ENCODE measurements around the gene PPP1R3G.

The PPP1R3G gene

DNA sequence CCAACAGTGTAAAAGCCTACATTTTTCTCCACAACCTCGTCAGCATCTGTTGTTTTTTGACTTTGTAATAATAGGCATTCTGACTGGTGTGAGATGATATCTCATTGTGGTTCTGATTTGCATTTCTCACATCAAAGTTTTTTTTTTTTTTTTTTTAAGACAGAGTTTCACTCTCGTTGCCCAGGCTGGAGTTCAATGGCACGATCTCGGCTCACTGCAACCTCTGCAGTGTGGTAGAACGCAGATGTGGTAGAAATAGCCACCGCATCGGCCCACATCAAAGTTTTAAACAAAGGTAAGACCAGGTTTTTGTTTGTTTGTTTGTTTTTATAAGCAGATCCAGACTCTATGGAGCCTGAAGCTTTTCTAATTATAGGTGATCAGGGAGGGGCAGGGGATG lies 12.7 kb upstream of the PPP1R3G start:
- no peak for DNase-seq

DNA sequence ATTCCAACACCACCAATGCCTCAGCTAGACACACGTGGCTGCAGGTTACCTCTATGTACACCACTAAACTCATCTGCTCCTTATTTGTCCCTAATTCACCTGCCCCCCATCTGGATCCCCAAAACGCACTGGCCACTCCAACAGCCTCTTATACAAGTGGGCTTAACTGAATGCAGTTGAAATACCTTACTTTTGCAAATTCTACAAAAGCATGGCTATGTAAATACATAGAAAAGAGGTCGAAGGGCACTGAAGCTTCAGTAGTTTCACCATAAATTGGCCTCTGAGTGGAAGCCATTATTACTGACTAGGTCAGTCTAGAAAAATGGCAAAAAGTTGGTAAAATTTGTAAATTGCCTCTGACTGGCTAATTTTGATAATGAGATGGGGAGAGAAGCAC lies 11.1 kb upstream of the PPP1R3G start:
- no peak for DNase-seq

DNA sequence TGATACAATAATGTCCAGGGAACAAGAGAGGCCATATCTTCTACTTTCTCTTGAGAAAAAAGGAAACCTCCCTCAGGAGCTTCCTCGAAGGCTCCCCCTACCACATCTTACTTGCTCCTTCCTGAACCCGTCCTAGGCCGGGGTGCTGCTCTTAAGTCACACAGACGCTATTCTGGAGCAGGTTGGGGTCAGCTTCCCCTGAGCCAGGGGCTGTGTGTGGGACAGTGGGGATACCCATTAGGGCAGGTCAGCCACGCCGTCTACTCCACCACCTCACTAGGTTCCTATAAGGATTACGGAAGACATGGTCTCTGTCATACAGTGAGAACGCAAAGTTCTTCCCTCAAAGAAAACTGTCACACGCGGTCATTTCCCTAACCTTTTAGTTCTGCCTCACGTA lies 8.2 kb upstream of the PPP1R3G start:
- no peak for DNase-seq

DNA sequence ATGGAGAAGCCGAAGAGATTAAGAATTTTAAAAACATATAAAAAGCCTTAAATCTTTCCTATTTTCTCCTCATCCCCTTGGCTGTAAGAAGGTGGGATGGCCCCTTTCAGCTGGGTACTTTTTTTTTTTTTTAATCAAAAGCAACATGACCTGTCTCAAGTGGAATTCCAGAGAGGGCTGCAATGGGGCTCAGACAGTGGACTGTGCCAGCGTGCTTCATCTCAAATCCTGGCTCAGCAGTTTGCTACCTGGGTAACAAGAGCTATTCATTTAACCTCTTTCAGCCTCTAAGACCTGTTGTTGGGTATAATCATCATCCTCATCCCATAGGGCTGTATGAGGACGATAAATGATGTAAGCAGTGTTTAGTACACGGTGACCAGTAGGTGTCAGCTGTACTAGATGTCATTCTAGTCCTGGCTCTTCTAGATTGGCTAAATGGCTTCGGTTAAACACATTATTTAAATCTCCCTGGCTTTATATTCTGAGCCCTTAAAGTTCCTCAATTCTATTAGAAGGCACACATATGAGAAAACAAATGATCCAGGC lies 6.9 kb upstream of the PPP1R3G start:
- DNase-seq: no peak

DNA sequence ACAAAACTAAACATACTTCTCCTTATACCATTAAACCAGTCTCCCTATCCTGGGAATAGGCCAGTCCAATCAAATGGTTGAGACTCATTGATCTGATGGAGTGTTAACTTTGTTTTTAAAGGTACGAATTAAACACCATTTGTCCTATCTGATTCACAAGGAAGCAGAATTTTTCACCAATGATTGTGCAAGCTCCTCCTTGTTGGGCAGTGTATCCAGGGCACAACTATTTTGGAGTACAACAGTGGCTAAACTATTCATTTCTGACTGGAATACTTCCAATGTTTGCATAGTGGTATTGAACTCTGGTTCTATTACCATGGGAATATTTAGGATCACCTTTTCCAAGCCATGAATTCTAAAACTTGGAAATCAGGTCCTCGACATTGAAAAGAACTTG lies 5.4 kb upstream of the PPP1R3G start:
- DNase-seq: no peak

DNA sequence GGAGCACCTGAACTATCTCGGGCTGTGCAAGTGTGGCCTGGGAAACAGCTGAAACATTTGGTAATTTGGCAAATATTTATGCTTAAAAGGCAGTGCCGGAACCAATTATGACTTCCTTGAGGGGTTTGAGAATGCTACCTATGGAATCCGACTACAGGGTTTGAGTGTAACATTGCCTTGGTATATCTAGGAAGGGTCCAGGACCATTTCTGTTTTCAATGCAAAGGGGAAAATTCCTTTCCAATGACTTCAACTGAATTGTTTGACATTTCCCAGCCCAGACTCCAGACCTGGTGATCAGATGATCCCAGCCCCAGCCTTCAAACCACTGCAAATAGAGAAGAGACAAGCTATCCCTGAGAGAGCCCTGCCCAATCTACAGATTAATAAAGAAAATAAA lies 4.6 kb upstream of the PPP1R3G start:
- DNase-seq: no peak

DNA sequence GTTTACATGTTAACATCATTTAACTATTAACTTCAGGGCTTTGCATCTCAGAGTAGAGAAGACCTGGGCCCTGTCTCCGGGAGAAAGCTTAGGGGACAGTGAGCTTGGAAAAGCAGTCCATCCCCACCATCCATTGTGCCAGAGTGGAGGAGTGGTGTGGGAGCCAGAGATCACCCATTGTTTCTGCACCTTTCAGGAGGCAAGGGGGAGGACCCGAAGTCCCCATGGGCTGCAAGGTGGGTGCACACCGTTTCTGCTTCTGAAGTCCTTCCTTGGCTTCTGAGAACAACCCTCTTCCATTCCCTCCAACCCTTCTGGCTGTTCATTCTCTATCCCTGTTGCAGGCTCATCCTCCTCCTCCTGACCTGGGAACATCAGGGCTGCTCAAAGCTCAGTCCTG lies 4.0 kb upstream of the PPP1R3G start:
- no peak for DNase-seq

DNA sequence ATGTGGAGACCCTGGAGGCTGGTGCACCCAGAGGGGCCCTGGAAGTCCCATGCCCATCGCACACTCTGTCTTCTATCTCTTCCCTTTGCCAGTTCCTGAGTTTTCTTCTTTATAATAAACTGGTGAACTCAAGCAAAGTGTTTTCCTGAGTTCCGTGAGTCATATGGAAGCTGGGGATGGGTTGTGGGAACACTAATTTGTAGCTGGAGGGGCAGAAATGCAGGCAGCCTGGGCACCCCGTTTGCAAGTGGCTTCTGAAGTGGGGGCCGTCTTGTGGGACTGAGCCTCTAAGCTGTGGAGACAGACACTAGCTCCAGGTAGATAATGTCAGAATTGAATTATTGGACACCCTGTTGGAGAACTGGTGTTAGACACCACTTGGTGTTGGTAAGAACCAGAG lies 3.2 kb upstream of the PPP1R3G start:
- DNase-seq: no peak

DNA sequence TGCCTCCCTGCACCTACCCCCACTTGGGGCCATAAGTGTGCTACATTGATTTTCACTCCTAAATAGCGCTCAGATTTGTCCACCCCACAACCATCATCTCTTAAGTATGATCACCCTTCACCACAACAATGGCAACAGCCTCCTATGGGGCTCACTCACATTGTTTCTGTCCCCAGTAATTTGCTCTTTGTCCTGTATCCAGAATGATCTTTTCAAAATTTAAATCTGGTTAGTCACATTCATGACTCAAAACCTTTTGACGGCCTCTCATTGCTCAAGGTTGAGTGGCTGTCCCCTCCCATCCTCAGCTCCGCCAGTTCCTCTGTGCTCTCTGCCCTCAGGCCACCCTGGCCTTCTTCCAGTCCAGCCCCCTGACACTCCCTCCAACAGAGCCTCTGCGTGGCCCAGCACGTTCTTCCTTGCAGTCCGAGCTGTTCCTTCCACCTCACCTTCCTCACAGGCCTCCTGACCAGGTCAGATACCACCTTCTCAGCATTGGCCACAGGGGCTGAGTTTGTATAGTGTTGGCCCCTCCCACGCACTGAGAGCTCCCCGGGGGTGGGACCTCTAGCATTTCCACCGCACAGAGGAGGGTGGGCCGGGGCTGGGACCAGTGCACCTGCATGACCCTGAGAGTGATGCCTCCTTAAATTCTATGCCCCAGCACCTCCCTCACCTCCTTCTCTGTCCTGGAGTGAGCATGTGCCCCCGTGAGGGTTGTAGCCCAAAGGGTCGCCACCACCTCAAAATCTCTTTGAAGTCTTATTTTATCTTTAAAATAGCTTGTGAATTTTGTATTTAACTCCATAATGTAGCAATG lies 2.4 kb upstream of the PPP1R3G start:
- no peak for DNase-seq

DNA sequence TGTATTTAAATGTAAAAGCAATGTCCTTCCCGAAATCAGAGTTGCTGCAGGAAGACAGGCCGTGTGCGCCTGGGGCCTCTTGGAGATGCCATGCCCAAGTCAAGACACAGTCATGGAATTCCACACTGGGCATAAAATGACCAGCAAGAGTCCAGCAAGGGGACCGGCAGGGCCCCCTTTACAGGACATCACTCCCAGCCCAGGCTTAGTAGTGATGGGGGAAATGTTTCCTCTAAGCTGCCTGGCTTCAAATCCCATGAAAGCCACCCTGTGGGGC lies 1.9 kb upstream of the PPP1R3G start:
- no peak for DNase-seq

DNA sequence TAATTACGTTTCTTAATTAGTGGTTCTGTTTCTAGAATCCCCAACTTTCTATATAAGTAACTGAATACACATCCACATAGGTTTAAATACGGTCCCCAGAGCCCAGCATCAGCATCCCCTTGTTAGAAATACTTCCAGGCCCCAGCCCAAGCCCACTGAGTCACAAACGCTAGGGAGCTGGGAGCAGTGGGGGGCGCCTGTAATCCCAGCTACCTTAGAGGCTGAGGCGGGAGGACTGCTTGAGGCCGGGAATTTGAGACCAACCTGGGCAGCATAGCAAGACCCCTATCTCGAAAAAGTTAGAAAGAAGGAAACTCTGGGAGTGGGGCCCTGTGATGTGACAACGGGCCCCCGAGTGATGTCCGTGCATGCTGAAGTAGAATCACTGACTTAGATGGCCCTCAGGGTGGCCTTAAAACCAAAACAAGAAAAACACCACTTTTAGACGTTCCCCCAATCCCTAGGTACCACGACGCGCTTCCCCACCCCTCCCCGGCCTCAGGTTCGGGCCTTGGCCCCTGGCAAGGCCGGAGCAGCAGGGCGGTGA lies 1.3 kb upstream of the PPP1R3G start:
- no peak for DNase-seq

DNA sequence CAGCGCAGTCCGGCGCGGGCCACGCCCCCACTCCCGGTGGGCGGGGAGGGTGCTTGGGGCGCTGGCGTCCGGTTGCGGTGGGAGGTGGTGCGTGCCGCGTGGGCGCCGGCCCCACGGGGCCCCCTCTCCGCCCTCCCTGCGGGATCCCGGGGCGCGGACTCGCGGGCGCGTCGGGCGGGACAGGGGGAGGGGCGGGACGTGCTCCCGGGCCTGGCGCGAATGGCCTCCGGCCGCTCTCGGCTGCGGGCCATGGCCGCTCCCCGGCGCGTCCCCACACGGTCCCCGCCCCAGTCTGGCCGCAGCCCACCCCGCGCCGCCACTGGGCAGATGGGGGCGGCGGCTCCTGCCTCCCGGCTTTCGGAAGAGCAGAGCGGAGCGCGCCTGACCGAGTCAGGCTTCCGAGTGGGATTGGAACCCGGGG lies 771 bp upstream of the PPP1R3G start:
- no peak for DNase-seq

DNA sequence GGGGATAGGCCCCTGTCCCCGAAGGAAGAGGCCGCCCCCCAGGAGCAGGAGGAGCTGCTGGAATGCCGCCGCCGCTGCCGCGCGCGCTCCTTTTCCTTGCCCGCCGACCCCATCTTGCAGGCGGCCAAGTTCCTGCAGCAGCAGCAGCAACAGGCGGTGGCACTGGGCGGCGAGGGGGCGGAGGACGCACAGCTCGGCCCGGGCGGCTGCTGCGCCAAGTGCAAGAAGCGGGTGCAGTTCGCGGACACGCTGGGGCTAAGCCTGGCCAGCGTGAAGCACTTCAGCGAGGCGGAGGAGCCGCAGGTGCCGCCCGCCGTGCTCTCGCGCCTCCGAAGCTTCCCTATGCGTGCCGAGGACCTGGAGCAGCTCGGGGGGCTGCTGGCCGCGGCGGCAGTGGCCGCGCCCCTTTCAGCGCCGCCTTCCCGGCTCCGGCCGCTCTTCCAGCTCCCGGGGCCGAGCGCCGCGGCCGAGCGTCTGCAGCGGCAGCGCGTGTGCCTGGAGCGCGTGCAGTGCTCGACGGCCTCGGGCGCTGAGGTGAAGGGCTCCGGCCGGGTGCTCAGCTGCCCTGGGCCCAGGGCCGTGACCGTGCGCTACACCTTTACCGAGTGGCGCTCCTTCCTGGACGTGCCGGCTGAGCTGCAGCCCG lies 630 bp downstream of the PPP1R3G start:
- peak; percentile 73 for DNase-seq

DNA sequence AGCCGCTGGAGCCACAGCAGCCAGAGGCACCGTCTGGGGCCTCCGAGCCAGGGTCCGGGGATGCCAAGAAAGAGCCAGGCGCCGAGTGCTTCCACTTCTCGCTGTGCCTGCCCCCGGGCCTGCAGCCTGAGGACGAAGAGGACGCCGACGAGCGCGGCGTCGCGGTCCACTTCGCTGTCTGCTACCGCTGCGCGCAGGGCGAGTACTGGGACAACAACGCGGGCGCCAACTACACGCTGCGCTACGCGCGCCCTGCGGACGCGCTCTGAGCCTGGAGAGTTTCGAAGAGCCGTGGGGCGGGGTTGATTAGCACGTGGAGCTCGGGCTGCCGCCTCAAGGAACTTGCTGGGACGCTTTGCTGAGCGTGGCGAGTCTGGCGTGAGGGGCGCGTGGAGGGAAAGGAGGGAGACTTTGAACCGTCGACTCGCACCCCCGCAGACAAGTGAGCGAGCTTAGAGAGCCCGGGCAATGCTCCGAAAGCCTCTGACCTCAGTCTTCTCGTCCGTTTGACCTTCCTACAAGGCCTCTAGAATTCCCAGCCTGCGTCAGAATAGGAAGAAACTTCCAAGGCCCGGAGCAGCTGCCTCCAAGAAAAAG lies 1.3 kb downstream of the PPP1R3G start:
- no peak for DNase-seq

DNA sequence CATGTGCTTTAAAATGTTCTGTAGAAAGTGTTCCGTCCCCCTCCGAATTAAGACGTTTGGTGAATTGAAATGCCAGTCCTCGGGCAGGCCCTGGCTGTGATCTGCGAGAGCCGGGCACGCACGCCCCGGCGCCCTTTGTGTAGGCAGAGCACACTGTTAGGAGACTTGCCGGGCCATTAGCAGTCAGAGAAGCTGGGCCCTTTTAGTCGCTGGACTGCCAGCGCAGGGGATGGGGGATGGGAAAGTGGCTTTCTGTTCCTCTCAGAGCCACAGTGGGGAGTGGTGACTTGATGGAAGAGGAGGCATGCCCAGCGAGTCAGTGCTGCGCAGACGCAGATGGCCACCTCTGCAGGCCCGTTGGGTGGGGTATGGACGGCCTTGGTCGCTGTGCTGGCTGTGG lies 2.2 kb downstream of the PPP1R3G start:
- DNase-seq: no peak

DNA sequence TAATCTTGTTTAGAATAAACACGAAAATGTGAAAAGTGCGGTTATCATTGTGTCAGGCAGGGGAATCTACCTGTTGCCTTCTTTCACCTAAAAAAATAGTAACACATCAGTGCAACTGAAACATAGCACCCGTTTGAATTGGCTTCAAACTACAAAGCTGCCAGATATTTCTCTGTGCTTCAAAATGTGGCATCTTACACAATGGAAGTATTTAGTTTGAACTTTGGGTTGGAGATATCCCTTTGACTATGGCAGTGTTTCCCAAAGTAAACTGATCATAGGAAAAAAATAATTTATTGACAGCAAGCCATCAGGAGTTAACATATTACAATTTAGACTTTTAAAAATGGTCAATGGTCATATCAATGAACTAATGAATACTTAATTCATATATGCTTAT lies 3.6 kb downstream of the PPP1R3G start:
- DNase-seq: no peak

DNA sequence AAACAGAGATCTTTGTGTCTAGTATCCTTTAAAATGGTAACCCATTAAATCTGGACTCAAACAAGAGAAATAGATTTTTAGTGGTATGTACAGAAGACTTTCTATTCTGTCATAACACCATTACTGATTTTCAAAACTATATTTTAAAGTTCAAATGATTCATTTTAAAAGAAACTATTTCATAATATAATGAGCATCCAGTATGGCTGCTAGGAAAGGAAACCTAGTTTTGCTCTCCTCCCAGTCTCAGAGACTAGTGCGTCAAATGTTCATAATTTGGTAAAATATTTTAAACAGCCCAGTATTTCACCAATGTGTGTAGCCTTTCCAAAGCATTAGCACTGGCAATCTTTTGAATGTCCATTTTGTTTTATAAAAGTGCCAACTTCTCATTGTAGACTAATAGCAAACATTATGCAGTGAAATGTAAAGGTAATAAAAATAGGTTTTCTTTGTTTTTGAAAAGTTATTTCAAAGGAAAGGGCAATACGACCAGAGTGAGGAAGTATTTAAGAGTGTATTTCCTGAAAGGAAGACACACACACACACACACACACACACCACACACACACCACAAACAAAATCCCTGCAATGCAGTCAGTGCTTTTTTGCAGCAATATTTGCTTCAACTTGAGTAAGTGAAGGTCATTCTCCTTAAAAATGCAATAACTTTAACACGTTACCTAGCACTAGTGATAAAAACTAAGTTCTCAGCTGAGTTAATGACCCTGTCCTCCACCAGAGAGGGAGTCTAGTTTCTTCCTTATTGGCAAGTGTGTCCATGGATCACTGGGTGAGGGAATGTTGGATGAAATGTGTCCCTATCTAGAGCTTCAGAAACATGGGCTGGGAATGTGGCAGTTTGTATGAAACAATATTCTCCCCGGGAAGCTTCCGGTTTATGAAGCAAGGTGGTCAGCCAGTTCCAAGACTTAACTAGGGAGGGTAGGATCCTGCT lies 4.6 kb downstream of the PPP1R3G start:
- no peak for DNase-seq

DNA sequence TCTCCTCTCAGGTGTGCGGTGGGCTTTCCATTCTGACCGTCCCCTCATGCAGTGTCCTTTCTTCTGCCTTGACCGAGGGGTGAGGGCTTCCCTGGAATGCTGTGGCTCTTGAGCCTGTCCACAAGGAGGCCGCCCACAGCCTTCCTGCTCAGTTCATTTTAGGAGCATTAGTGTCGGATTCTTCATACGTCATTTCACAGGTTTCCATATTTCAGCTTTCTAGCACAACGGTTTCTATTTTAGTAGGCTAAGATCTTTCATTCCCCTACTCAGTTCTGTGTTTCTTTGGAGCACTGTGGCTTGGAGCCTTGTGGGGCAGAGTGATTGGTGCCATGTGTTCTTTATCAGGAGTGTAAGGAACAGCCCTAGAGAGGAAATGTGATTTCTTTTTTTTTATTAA lies 5.5 kb downstream of the PPP1R3G start:
- DNase-seq: no peak

DNA sequence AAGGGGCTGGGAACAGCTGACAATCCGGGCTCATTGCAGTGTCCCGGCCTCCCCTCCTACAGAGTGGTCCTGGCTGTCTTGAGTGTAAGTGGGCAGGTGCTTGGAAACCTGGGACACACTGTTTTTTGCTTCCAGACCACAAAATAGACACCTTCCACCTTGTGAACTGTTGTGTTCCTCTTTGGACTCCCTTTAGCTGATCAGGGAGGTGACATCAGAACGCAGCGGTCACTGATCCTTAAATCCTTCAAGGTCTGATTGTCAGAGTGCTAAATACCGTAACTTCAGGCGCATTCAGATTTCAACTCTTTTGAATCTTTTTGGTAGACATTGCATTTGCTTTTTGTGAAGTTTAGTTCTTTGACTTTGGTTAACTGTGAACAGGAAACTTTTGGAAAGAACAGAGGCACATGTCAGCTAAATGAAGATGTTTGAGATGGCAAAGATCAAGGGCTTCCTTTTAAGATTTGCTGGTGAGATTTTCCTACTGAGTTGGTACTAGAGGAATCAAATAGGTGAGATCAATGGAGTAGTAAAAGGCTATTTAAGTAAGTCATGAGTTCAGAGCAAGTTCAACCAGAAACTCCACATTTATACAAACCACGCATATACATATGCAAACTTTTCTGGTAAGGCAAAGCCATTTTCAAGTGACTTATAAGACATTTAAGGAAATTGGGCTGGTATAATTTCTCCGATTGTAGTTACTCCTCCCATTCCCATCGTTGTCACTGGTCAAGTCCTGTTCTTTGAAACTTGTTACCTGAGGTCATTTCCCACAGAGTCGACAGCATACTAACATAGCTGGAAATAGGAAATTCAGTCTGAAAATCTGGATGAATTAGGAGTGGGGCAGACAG lies 6.3 kb downstream of the PPP1R3G start:
- no peak for DNase-seq

DNA sequence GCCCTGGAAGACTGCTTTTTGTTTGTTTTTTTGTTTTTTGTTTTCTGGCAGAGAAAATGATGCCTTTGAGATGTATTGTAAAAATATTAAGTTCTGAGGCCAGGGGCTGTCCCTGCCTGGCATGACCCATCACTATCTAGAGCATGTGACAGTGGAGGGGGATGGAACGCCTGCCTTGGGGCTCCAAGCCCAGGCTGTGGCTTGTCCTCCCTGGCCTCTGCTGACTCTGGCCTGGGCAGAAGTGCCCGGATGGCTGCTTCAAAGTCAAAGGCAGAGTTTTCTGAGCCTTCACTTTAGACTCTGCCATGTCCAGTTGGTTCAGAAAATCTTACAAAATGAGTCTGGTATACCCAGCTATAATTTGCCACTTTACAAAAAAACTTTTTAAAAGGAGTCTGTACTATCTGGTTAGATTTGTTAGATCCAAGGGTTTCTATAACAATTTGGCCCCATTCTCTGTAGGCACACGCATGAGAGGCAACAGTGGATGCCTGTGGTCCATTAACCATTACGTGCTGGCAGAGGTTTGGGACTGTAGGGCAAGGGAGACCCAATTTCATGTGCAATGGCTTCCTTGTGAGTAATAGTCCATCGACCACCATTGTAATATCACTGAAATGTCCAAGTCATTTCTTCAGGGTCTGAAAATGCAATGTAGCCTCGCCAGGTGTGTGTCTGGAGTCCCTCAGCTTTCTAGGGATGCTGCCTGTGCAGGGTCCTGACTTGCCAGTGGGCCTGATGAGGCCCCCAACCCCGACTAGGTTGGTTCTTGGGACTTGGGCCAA lies 8.3 kb downstream of the PPP1R3G start:
- no peak for DNase-seq

DNA sequence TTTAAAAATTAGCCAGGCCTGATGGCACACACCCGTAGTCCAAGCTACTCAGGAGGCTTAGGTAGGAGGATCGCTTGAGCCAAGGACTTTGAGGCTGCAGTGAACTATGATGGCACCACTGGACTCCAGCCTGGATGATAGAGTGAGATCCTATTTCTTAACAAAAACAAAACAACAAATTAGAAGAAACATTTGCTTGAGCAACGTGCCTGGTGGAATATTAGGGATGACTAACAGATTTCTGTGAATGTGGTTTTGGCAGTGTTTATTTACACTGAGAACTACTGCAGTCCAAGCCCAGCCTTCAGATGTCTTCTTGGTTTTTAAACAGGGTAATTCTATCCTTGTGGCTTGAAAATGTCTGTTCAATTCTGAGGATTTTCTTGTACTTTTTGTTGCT lies 9.2 kb downstream of the PPP1R3G start:
- no peak for DNase-seq
